Spleen (tissue), 11 donors: ENCODE measurements around the gene CLEC16A. TPM values are rescaled to one million over a fixed set of nuclear protein-coding genes. Genes with fewer than 3 reads are reported as not detected.

Experiments used
- DNase-seq: peaks from one replicate; pipeline ENCODE4 v3.0.0-alpha.2; 2020
- H3K27ac ChIP-seq, 8 donors: fragments of 200-600 bp; sonication (generic) in 7 of 8; 1 replicate in 4 of 8; 2 replicates in 4 of 8; pipeline versions ENCODE4 v1.5.0 to v1.8.0; 2016 to 2021; ENCODE audit warnings: inconsistent platforms in 4 of 8, mild to moderate bottlenecking in 4 of 8, moderate library complexity in 1 of 8
- H3K27me3 ChIP-seq, 7 donors: fragments of 200-600 bp; sonication (generic) in 6 of 7; replicated peaks in 1 of 7; 1 replicate in 4 of 7; 2 replicates in 3 of 7; pipeline versions ENCODE4 v1.5.0 to v1.8.0; 2016 to 2021; ENCODE audit warnings: inconsistent platforms in 3 of 7, mild to moderate bottlenecking in 1 of 7
- H3K36me3 ChIP-seq, 6 donors: fragments of 200-600 bp; sonication (generic) in 5 of 6; 1 replicate in 4 of 6; 2 replicates in 2 of 6; pipeline versions ENCODE4 v1.5.0 to v1.8.0; 2016 to 2021; ENCODE audit warnings: inconsistent platforms in 2 of 6
- H3K4me1 ChIP-seq, 6 donors: fragments of 200-600 bp; sonication (generic) in 5 of 6; 1 replicate in 3 of 6; 2 replicates in 3 of 6; pipeline versions ENCODE4 v1.5.0 to v1.8.0; 2016 to 2021; ENCODE audit warnings: inconsistent platforms in 3 of 6
- H3K4me3 ChIP-seq, 8 donors: fragments of 200-600 bp; sonication (generic) in 7 of 8; 1 replicate in 4 of 8; 2 replicates in 4 of 8; pipeline versions ENCODE4 v1.5.0 to v1.8.0; 2016 to 2021; ENCODE audit warnings: inconsistent platforms in 4 of 8, mild to moderate bottlenecking in 4 of 8, moderate library complexity in 2 of 8
- H3K9me3 ChIP-seq, 8 donors: fragments of 200-600 bp; sonication (generic) in 7 of 8; 1 replicate in 4 of 8; 2 replicates in 4 of 8; pipeline versions ENCODE4 v1.5.0 to v1.8.0; 2016 to 2021; ENCODE audit warnings: inconsistent platforms in 4 of 8
- POLR2A ChIP-seq, 3 donors: fragments of 450-650 bp; IDR thresholded peaks; one replicate each; pipeline ENCODE4 v1.5.1; 2017; ENCODE audit warnings: antibody characterized with exemption in 3 of 3, mild to moderate bottlenecking in 1 of 3
- POLR2AphosphoS5 ChIP-seq, 3 donors: sonication (generic); formaldehyde crosslinking; IDR thresholded peaks; one replicate each; pipeline ENCODE4 v1.5.1; 2017; ENCODE audit warnings: antibody characterized with exemption in 3 of 3
- WGBS, 5 donors: extraction: QIAGEN DNeasy Blood & Tissue Kit in 3 of 5; methylation state at CpG; one replicate each; pipeline versions ENCODE4 v1.1.5 to v1.1.7; 2013 to 2018; 5-methylcytosine and 5-hydroxymethylcytosine counted together
- intact Hi-C: fragments of 100-400 bp; cut with DNase I; formaldehyde crosslinking; loops from one replicate; pipeline ENCODE4 v1.15.0; 2023; ENCODE audit warnings: low total_unique reads
- polyA plus RNA-seq, 3 donors: library from polyadenylated mRNA; stranded (reverse); fragments of 200-250 nt; gene quantifications; one replicate each; pipeline ENCODE4 v1.2.1, GENCODE V29; 2013
- total RNA-seq, 7 donors: library from RNA; depleted of rRNA in 3 of 7; stranded (reverse); fragments of >200 nt in 3 of 7; fragmentation: NEBNext Ultra II Directional in 4 of 7; extraction: Animal tissue kit (Norgen Biotek cat#: 25700) in 4 of 7; gene quantifications; one replicate each; pipeline versions ENCODE4 v1.1.0 to v1.2.1, GENCODE V29; 2016 to 2021
- TF ChIP-seq, protein P1 (sequence below), 11 experiments: fragments of 200-600 bp in 7 of 11; fragments of 450-650 bp in 4 of 11; sonication (generic) in 4 of 11; IDR thresholded peaks in 8 of 11; conservative IDR thresholded peaks in 3 of 11; 1 replicate in 7 of 11; 2 replicates in 4 of 11; pipeline versions ENCODE4 v1.4.0 to v1.8.0; 2016 to 2021; ENCODE audit warnings: antibody characterized with exemption in 11 of 11, inconsistent platforms in 4 of 11, mild to moderate bottlenecking in 1 of 11
- donor health status: healthy with polysubstance abuse.
- donor health status: DM: no; HTN: no; CAD: no; lungs with moderate emphysema.
- donor health status: DM: no; HTN: no; CAD: no.
- donor health status: Bipolar disorder and iron deficiency.
- donor health status: healthy.
- donor health status: DM: no; HTN: no; CAD: no.
- donor health status: DM: yes; HTN: yes; CAD: no.

CLEC16A gene
- total and polyA plus RNA-seq, 10 donors, result 7.3 to 54.6 (median 35.1) TPM

- H3K36me3 ChIP-seq, result peaks cover 5 to 100% (median 53%) of the 10 kb centered on the region in 6 donors
- 83 to 88% (median 85%) methylated on average over 7 of the region's 7 CpGs for WGBS, 5 donors
- H3K4me3 ChIP-seq, result no peak overlapping the region
- H3K4me1 ChIP-seq, result no peaks in the 10 kb centered on the region
- H3K27me3 ChIP-seq, result no peaks in the 10 kb centered on the region
- no peak overlapping the region for H3K27ac ChIP-seq
- intact Hi-C loops, result no loop called here
- TF ChIP-seq POLR2AphosphoS5 (IDR thresholded peaks at IDR 0.05) (no peak), POLR2A (IDR thresholded peaks at IDR 0.05) (no peak)
- TF ChIP-seq, protein P1, sequence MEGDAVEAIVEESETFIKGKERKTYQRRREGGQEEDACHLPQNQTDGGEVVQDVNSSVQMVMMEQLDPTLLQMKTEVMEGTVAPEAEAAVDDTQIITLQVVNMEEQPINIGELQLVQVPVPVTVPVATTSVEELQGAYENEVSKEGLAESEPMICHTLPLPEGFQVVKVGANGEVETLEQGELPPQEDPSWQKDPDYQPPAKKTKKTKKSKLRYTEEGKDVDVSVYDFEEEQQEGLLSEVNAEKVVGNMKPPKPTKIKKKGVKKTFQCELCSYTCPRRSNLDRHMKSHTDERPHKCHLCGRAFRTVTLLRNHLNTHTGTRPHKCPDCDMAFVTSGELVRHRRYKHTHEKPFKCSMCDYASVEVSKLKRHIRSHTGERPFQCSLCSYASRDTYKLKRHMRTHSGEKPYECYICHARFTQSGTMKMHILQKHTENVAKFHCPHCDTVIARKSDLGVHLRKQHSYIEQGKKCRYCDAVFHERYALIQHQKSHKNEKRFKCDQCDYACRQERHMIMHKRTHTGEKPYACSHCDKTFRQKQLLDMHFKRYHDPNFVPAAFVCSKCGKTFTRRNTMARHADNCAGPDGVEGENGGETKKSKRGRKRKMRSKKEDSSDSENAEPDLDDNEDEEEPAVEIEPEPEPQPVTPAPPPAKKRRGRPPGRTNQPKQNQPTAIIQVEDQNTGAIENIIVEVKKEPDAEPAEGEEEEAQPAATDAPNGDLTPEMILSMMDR (IDR thresholded peaks at IDR 0.05 in 8 of 11, conservative IDR thresholded peaks at IDR 0.05 in 3 of 11), result no peak
- peaks cover 0 to 33% (median 30%) of the 10 kb centered on the region in 8 donors for H3K9me3 ChIP-seq
- no peak for DNase-seq
Observed at GRCh38 chr16:11030990-11031510, 86.7 kb downstream of the CLEC16A start.

GRCh38 chr16:11032000-11032921 lies 87.9 kb downstream of the CLEC16A start:
- H3K27me3 ChIP-seq, result no peaks in the 10 kb centered on the region
- H3K4me3 ChIP-seq, result no peak overlapping the region
- DNase-seq, result no peak
- TF ChIP-seq POLR2AphosphoS5 (IDR thresholded peaks at IDR 0.05) (no peak), POLR2A (IDR thresholded peaks at IDR 0.05) (no peak)
- TF ChIP-seq, protein P1 (IDR thresholded peaks at IDR 0.05 in 8 of 11, conservative IDR thresholded peaks at IDR 0.05 in 3 of 11), result no peak
- H3K9me3 ChIP-seq, result peaks cover 0 to 21% (median 18%) of the 10 kb centered on the region in 8 donors
- intact Hi-C loops, result no loop called here
- WGBS, 5 donors, result 89 to 95% (median 92%) methylated on average over 13 to 16 of the region's 16 CpGs
- no peaks in the 10 kb centered on the region for H3K4me1 ChIP-seq
- peaks cover 0 to 100% (median 50%) of the 10 kb centered on the region in 6 donors for H3K36me3 ChIP-seq
- H3K27ac ChIP-seq, result peak overlapping the region in 1 of 8 donors; percentile 33

DNA sequence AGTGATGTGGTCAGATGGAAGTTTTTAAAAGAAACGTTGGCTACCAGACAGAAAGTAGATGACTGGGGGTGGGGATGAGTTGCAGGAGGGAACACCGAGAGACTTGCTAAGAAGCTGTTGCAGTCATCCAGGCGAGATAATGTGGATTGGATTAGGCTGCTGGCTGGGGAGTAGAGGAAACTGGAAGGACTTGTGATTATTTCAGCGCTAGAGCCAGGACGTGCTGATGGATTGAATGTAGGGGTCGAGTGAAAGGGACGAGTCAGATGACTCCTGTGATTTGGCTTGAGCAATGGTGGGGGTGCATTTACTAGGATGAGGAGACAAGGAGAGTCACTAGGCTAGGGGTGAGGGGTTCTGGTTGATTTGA lies 88.5 kb downstream of the CLEC16A start:
- TF ChIP-seq POLR2A (IDR thresholded peaks at IDR 0.05) (no peak), POLR2AphosphoS5 (IDR thresholded peaks at IDR 0.05) (no peak)
- TF ChIP-seq, protein P1 (IDR thresholded peaks at IDR 0.05 in 8 of 11, conservative IDR thresholded peaks at IDR 0.05 in 3 of 11), result no peak
- Histone ChIP-seq H3K27me3 (no peaks in the 10 kb centered on the region), H3K9me3 (peaks cover 0 to 14% (median 11%) of the 10 kb centered on the region in 8 donors), H3K36me3 (peaks cover 0 to 100% (median 48%) of the 10 kb centered on the region in 6 donors), H3K4me3 (no peak overlapping the region), H3K4me1 (no peaks in the 10 kb centered on the region), H3K27ac (peak overlapping the region in 1 of 8 donors; percentile 13)
- intact Hi-C loops, result no loop called here
- no peak for DNase-seq
- 70 to 83% (median 78%) methylated on average over 7 of the region's 7 CpGs for WGBS, 5 donors
